LNCAP (cell line): ENCODE measurements around the gene BCAS3.

Source experiments
- TF ChIP-seq, protein P1 (sequence below): fragments of 450-650 bp; IDR thresholded peaks from 2 replicates; pipeline ENCODE4 v1.5.1; 2017; ENCODE audit warnings: mild to moderate bottlenecking

Gene BCAS3

DNA sequence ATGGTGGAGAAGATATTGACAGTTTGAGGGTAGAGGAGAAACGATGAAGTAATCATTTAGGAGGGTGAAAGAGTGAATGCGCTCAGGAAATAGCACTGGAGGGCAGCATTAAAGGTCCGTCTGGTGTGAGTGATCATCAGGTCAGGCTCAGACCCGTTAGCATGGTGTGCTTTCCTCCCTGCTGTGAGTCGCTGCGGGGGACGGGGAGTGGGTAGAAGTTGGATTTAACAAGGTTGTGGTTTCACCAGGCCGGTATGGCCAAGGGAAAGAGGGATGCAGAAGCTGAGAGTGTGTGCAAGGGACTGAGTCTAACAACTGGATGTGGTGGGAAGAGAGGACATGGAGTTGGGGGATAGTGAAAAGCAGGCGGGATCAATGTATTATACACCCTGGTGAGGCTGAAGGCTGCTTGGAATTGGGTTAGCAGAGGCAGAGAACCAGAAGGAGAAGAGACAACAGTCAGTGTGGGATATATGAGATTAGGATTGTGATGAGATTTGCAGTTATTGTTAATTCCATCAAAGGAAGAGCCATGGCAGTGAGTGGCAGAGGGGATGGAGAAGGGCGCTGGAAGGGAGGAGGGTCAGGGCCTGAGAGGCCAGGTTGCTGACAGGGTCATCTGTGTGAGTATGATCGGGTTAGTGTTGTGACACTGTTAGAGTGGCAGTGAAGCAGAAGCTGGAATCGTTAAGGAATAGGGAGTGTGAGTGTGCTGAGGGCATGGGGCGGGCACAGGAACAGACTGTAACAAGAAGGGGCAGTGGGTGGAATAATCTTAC is 663.0 kb downstream of the BCAS3 start:
- TF ChIP-seq, protein P1, sequence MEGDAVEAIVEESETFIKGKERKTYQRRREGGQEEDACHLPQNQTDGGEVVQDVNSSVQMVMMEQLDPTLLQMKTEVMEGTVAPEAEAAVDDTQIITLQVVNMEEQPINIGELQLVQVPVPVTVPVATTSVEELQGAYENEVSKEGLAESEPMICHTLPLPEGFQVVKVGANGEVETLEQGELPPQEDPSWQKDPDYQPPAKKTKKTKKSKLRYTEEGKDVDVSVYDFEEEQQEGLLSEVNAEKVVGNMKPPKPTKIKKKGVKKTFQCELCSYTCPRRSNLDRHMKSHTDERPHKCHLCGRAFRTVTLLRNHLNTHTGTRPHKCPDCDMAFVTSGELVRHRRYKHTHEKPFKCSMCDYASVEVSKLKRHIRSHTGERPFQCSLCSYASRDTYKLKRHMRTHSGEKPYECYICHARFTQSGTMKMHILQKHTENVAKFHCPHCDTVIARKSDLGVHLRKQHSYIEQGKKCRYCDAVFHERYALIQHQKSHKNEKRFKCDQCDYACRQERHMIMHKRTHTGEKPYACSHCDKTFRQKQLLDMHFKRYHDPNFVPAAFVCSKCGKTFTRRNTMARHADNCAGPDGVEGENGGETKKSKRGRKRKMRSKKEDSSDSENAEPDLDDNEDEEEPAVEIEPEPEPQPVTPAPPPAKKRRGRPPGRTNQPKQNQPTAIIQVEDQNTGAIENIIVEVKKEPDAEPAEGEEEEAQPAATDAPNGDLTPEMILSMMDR: no peak

DNA sequence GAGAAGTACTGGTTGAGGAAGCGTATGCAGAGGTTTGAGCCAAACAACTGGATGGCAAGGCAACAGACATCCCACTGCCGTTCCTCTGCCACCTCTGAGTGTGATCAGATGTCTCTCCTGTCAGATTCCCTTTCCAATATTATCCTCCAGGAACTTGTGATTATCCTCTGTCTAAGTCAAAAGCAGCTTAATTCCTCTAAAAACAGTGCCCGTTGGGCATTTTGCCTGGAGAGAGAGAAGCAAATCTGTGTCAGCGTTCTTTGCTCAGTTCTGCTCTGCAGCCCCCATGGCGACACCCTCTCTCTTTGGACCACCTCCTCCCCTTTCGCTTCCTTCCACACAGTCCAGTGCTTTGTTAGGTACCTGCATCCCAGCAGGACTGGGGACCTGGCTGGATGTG is 665.9 kb downstream of the BCAS3 start:
- TF ChIP-seq, protein P1: no peak

GRCh38 chr17:61345061-61345460 is 667.4 kb downstream of the BCAS3 start:
- TF ChIP-seq, protein P1: no peak

DNA sequence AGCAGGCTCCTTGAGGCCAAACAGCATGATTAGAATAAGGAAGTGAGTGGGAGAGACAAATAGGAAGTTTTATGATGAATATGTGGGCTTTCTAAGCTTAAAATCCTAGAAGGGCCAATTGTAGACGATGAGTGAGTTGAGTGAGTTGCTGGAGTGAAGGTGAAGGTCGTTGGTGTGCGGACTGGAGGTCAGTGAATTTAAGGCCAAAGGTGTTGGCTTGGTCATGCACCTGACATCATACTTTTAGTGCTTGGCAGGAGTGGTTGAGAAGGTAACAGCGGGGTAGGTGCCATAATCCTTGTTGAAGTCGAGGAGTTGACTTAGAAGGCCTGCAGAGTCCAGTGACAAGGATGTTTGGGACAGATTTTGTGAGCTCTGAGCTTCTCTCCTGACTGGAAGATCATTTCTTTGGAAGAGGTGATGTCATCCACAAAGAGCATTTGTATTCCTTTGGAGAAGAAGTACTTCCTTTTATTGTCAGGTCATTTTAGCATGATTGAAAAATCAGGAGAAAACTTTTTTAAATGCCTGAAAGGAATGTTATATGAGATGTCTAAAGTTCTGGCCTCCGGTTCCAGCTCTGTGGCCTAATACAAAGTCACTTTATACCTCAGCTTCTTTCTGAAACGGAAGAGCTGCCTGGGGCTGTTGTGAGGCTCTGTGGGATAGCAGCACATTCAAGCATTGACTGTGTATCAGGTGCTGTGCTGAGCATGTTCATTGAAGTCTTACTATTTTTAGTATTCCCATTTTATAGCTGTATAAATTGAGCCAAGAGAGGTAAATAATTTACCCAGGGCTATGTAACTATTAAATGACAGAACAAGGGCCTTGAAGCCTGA is 668.4 kb downstream of the BCAS3 start:
- TF ChIP-seq, protein P1: no peak

DNA sequence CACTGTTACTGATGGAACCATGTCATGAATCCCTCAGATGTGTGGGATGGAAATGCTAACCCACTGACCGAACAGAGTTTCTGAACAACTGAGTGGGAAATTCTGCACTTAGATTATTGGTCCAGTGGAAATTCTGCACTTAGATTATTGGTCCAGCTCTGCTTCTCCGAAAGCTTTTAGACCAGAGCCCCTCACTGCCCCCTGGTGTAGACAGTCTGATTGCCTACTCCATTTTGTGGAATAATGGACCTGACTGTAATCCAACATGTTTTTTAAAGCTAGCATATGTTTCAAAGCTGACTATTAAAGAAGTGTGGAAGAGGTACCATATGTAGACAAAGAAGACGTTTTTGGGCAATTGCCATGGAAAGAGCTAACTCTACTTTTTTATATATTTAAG is 671.7 kb downstream of the BCAS3 start:
- TF ChIP-seq, protein P1: no peak

DNA sequence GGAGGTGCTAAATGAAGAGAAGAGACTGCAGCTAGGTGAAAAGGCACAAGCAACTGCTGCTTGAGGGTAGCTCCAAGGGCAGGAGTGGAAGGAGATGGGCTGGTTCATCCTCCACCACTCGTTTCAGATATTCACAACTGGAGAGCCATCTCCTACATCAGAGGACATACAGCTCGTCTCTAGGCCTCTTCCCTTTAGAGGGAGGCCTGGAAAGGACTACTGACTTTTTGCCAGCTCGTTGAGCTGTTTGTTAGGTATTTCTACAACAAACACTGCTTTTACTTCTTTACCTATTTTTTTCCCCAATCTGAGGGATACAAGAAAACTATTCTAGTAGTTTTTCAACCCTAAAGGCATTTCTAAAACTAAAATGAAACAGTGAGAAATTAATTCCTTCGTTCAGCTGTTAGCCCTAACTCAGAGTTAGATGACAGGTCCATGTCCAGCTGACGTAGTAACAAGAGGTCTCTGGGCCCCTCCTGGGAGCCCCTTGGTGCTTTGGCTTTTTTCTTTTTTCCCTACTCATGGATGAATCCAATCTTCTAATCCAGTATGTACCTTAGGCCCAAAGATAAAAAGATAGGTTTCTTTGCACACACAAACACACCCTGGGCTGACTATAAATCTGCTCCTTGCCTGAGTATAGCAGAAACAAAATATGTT is 674.2 kb downstream of the BCAS3 start:
- TF ChIP-seq, protein P1: no peak

- TF ChIP-seq, protein P1: no peak
Observed at GRCh38 chr17:61352408-61352770, 674.7 kb downstream of the BCAS3 start.
